Gastrocnemius medialis (tissue), 4 donors: ENCODE results near the gene NPAS2. TPM values are rescaled to one million over a fixed set of nuclear protein-coding genes. Genes with fewer than 3 reads are reported as not detected.
A peak's percentile ranks its signal among the peaks of the same experiment; 100 is the strongest.

Experiments used
- ATAC-seq, 2 donors: fragments of 150-250 bp; one replicate each; pipeline ENCODE4 v1.9.1; 2016
- DNase-seq, 2 donors: peaks; one replicate each; pipeline ENCODE4 v3.0.0-alpha.2; 2019
- H3K27ac ChIP-seq, 4 donors: fragments of 200-600 bp; sonication (generic); 1 replicate in 1 of 4; 2 replicates in 3 of 4; pipeline ENCODE4 v1.5.1; 2016 to 2018; ENCODE audit warnings: mild to moderate bottlenecking in 2 of 4, moderate library complexity in 1 of 4
- H3K27me3 ChIP-seq, 3 donors: fragments of 200-600 bp; sonication (generic) in 2 of 3; 1 replicate in 1 of 3; 2 replicates in 2 of 3; pipeline versions ENCODE4 v1.5.1 to v1.6.0; 2016 to 2019; ENCODE audit warnings: mild to moderate bottlenecking in 1 of 3, moderate library complexity in 1 of 3
- H3K36me3 ChIP-seq, 2 donors: fragments of 200-600 bp; sonication (generic) in 1 of 2; one replicate each; pipeline ENCODE4 v1.5.1; 2017 to 2018
- H3K4me1 ChIP-seq, 2 donors: fragments of 200-600 bp; sonication (generic) in 1 of 2; one replicate each; pipeline ENCODE4 v1.5.1; 2016 to 2017; ENCODE audit warnings: mild to moderate bottlenecking in 2 of 2
- H3K4me3 ChIP-seq, 4 donors: fragments of 200-600 bp; sonication (generic) in 3 of 4; 1 replicate in 1 of 4; 2 replicates in 3 of 4; pipeline ENCODE4 v1.5.1; 2016 to 2019; ENCODE audit warnings: mild to moderate bottlenecking in 2 of 4
- H3K9me3 ChIP-seq, 3 donors: fragments of 200-600 bp; sonication (generic) in 2 of 3; 1 replicate in 1 of 3; 2 replicates in 2 of 3; pipeline ENCODE4 v1.5.1; 2016 to 2019
- POLR2A ChIP-seq, 2 donors: fragments of 450-650 bp; IDR thresholded peaks; one replicate each; pipeline ENCODE4 v1.6.1; 2017; ENCODE audit warnings: antibody characterized with exemption in 2 of 2, mild to moderate bottlenecking in 2 of 2, moderate library complexity in 2 of 2
- in situ Hi-C, 4 donors: fragments of 200-750 bp; cut with MboI; loops; one replicate each; pipeline versions ENCODE4 v1.15.0 to v1.8.0; 2017; ENCODE audit warnings: low sequenced_read_pairs in 4 of 4
- intact Hi-C: fragments of 100-400 bp; cut with DNase I; formaldehyde crosslinking; loops from one replicate; pipeline ENCODE4 v1.15.1; 2023; ENCODE audit warnings: low total_unique reads
- total RNA-seq, 4 donors: library from RNA; depleted of rRNA; stranded (reverse); fragments of >200 nt; gene quantifications; one replicate each; pipeline versions ENCODE4 v1.1.0 to v1.2.3, GENCODE V29; 2016
- TF ChIP-seq, protein P1 (sequence below), 5 experiments: fragments of 450-650 bp in 3 of 5; fragments of 200-600 bp in 2 of 5; sonication (generic) in 2 of 5; IDR thresholded peaks in 4 of 5; conservative IDR thresholded peaks in 1 of 5; 1 replicate in 4 of 5; 2 replicates in 1 of 5; pipeline ENCODE4 v1.5.1; 2016 to 2019; ENCODE audit warnings: antibody characterized with exemption in 5 of 5, mild to moderate bottlenecking in 3 of 5, moderate library complexity in 3 of 5

NPAS2 gene
- total RNA-seq, 4 donors from 2014 or later: 11.4 to 48.2 (median 36.6) TPM

DNA sequence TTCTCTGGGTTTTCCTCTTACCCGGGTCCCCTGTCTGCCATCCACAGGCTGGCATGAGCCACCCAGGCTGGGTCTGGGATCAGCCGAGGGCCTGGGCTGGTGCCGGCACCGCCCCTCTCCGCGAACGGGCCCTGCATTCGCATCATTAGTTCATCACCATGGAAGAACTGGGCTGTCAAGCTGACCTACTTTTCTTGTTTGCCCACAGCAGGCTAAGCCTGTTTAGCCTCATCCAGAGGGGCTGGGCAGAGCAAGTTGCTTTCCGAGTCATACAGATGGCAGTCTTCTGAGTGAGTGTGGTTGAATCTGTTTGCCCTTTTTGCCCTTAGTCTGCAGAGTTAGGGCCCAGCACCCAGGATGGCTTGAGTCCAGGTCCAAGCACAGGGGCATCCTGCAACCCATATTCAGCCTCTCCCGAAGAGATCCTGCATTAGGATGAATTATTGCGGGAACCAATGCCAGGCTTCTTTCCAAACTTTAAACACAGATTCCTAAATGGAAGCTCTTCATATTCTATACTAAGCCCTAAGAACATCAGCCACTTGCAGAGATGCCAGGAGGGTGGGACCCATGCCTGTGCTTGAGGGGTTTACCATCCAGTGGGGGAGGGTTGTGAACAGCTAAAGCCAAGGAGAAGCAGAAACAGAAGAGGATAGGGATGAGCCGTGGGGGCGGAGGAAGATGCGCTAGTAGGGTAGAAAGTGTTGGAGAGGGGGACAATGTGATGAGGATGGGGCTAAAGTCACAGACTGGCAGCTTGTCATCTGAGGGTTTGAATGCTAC is 68.0 kb downstream of the NPAS2 start:
- in situ Hi-C loops (no loop called here), intact Hi-C loops (no loop called here)

DNA sequence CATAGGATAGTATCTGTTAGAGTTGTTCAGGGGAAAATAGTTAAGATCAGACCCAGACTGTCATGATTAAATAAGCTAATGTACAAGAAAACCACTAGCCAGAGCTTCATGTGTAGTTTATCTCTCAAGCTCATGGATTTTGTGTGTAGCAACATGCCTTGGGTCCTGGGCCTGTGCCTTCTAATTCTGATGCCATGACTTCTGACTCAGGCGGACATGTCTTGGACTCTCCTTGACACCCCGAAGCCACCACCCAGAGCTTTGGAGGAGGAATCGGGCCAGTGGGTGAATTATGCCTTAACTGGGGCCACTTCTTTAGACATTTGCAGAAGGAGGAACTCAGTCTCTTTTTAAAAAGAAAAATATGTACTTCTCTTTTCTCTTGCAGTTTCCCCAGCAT is 68.7 kb downstream of the NPAS2 start:
- TF ChIP-seq, protein P1, sequence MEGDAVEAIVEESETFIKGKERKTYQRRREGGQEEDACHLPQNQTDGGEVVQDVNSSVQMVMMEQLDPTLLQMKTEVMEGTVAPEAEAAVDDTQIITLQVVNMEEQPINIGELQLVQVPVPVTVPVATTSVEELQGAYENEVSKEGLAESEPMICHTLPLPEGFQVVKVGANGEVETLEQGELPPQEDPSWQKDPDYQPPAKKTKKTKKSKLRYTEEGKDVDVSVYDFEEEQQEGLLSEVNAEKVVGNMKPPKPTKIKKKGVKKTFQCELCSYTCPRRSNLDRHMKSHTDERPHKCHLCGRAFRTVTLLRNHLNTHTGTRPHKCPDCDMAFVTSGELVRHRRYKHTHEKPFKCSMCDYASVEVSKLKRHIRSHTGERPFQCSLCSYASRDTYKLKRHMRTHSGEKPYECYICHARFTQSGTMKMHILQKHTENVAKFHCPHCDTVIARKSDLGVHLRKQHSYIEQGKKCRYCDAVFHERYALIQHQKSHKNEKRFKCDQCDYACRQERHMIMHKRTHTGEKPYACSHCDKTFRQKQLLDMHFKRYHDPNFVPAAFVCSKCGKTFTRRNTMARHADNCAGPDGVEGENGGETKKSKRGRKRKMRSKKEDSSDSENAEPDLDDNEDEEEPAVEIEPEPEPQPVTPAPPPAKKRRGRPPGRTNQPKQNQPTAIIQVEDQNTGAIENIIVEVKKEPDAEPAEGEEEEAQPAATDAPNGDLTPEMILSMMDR (IDR thresholded peaks at IDR 0.05 in 4 of 5, conservative IDR thresholded peaks at IDR 0.05 in 1 of 5): no peak
- no peak for TF ChIP-seq POLR2A (IDR thresholded peaks at IDR 0.05)
- ATAC-seq (no peak), DNase-seq (no peak)
- no peaks in the 10 kb centered on the region for H3K27me3 ChIP-seq
- no peaks in the 10 kb centered on the region for H3K36me3 ChIP-seq
- H3K9me3 ChIP-seq: no peaks in the 10 kb centered on the region
- in situ Hi-C loops: no loop called here
- H3K27ac ChIP-seq: no peak overlapping the region
- H3K4me3 ChIP-seq: no peak overlapping the region
- H3K4me1 ChIP-seq: peaks cover 7 to 17% of the 10 kb centered on the region in 2 donors
- intact Hi-C loops: no loop called here

More for the DNA sequence above, 68.0 kb downstream of the NPAS2 start:
- ATAC-seq (no peak), DNase-seq (no peak)
- Histone ChIP-seq H3K4me3 (no peak overlapping the region), H3K27ac (no peak overlapping the region), H3K27me3 (no peaks in the 10 kb centered on the region), H3K4me1 (peaks cover 7 to 17% of the 10 kb centered on the region in 2 donors), H3K9me3 (no peaks in the 10 kb centered on the region), H3K36me3 (no peaks in the 10 kb centered on the region)
- TF ChIP-seq, protein P1 (IDR thresholded peaks at IDR 0.05 in 4 of 5, conservative IDR thresholded peaks at IDR 0.05 in 1 of 5): no peak
- no peak for TF ChIP-seq POLR2A (IDR thresholded peaks at IDR 0.05)

DNA sequence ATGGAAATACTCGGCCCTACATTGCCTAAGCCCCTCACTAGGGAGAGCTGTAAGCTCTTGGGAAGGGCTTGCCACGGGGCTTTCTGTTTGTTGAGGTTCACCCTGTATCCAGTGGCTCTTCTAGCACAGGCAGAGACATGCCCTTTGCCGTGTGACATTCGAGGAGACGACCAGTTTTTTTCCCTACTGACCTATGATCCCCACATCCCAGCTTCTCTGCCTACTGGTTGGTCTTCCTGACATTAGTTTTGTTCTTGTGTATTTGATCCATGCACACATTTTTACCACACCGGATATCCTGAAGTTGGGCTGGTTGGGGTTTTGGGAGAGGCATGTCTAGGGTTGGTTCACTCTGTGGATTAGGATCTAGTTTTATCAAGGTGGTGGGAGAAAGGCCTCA is 69.3 kb downstream of the NPAS2 start:
- in situ Hi-C loops: no loop called here
- Histone ChIP-seq H3K9me3 (no peaks in the 10 kb centered on the region), H3K36me3 (no peaks in the 10 kb centered on the region), H3K4me1 (peaks cover 7 to 12% of the 10 kb centered on the region in 2 donors), H3K27ac (no peak overlapping the region), H3K27me3 (no peaks in the 10 kb centered on the region), H3K4me3 (no peak overlapping the region)
- ATAC-seq (no peak), DNase-seq (no peak)
- intact Hi-C loops: no loop called here
- TF ChIP-seq POLR2A (IDR thresholded peaks at IDR 0.05): no peak
- TF ChIP-seq, protein P1 (IDR thresholded peaks at IDR 0.05 in 4 of 5, conservative IDR thresholded peaks at IDR 0.05 in 1 of 5): no peak

DNA sequence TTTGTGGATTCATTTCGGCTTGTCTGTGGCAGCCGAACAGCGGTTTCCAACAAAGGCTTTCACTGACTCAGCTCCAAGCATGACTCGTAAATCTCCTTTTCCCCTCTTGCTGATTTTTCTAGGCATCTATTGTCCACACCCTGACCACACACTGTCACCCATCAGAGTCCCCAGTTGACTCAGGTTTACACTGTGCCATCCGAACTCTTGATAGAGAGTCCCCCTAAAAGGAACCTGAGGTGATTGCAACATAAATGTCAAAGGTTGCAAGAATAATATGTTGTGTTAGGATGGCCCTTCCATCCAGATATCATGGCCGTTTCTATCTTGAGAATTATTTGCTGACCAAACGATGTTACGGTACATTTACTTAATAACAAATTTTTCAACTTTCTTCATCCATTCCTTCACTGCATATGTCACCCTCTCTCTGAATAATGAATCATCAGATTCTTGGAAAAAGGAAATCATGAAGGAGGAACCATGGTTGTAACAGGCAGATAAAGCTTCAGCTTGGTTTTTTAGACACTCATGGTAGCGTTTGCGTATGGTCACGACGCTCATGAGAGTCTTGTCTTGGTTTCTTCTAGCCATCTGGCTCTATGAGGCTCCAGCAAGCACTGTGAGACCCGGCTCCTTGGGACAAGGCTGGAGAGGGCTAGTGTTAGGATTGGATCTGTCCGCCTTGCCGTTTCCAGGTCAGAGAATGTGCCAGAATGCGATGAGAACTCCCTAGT is 72.1 kb downstream of the NPAS2 start:
- no peak for TF ChIP-seq POLR2A (IDR thresholded peaks at IDR 0.05)
- TF ChIP-seq, protein P1 (IDR thresholded peaks at IDR 0.05 in 4 of 5, conservative IDR thresholded peaks at IDR 0.05 in 1 of 5): no peak
- peak overlapping the region in 3 of 4 donors; percentile 18 to 29 (median 25) for H3K27ac ChIP-seq
- H3K4me3 ChIP-seq: no peak overlapping the region
- no peaks in the 10 kb centered on the region for H3K27me3 ChIP-seq
- ATAC-seq: peak in 1 of 2 donors; percentile 4
- in situ Hi-C loops (no loop called here), intact Hi-C loops (no loop called here)
- peaks cover 0 to 3% of the 10 kb centered on the region in 2 donors for H3K4me1 ChIP-seq
- DNase-seq: no peak
- H3K9me3 ChIP-seq: no peaks in the 10 kb centered on the region
- H3K36me3 ChIP-seq: no peaks in the 10 kb centered on the region
